K562 (cell line): Measurements from ENCODE around the gene ZBED4. TPM values are rescaled to one million over a fixed set of nuclear protein-coding genes. Genes with fewer than 3 reads are reported as not detected.

Experiments
- ARID2 ChIP-seq: fragments of 450-650 bp; IDR thresholded peaks from 2 replicates; pipeline ENCODE4 v1.6.1; 2017; ENCODE audit warnings: antibody characterized with exemption, mild to moderate bottlenecking
- CC2D1A ChIP-seq: fragments of 450-650 bp; IDR thresholded peaks from 2 replicates; pipeline ENCODE4 v1.6.1; 2017; ENCODE audit warnings: mild to moderate bottlenecking
- CGGBP1 ChIP-seq: fragments of 250-450 bp; sonication (Bioruptor Pico); IDR thresholded peaks from 2 replicates; pipeline ENCODE4 v1.9.0; 2021; ENCODE audit warnings: mild to moderate bottlenecking
- CREM ChIP-seq: IDR thresholded peaks from 2 replicates; pipeline ENCODE4 v1.6.1; 2014; ENCODE audit warnings: antibody characterized with exemption, low read depth
- CUX1 ChIP-seq: fragments of 200-800 bp; sonication (Bioruptor generic); IDR thresholded peaks from 2 replicates; pipeline ENCODE4 v1.6.1; 2016; ENCODE audit warnings: missing genetic modification characterization, missing compliant biosample characterization
- JUND ChIP-seq, 2 experiments: IDR thresholded peaks; 2 replicates in 1 of 2; 3 replicates in 1 of 2; pipeline ENCODE4 v1.6.1; 2011; ENCODE audit warnings: borderline replicate concordance in 2 of 2, low read depth in 2 of 2, low read length in 2 of 2, improper control_type of control experiment in 1 of 2, missing biosample characterization in 1 of 2, missing genetic modification characterization in 1 of 2, missing genetic modification reagents in 1 of 2
- RAD21 ChIP-seq, 2 experiments: fragments of 250-450 bp in 1 of 2; fragments of 450-650 bp in 1 of 2; sonication (Bioruptor Pico) in 1 of 2; formaldehyde crosslinking in 1 of 2; IDR thresholded peaks in 1 of 2; conservative IDR thresholded peaks in 1 of 2; 2 replicates each; pipeline versions ENCODE4 v1.4.0 to v1.8.0; 2020 to 2022; ENCODE audit warnings: mild to moderate bottlenecking in 2 of 2, moderate library complexity in 1 of 2
- RB1 ChIP-seq: fragments of 450-650 bp; IDR thresholded peaks from 2 replicates; pipeline ENCODE4 v1.6.1; 2017; ENCODE audit warnings: low read depth, mild to moderate bottlenecking
- SMC3 ChIP-seq: conservative IDR thresholded peaks from 2 replicates; pipeline ENCODE4 v1.6.1; 2011; ENCODE audit warnings: low read depth, low read length, improper control_type of control experiment; ENCODE audit not compliant: insufficient read depth
- polyA plus RNA-seq, 8 experiments: library from polyadenylated mRNA; depleted of rRNA in 4 of 8; stranded (reverse) in 5 of 8; unstranded in 3 of 8; fragments of >200 nt; fragmentation: Nextera tagmentation in 2 of 8; fragmentation: Illumina TruSeq in 1 of 8; extraction: Ambion mirVana in 2 of 8; extraction: Trizol in 1 of 8; gene quantifications; 2 replicates each; pipeline versions ENCODE4 v1.2.1 to v1.2.3, GENCODE V29; 2011 to 2014; ENCODE audit warnings: inconsistent platforms in 1 of 8, missing spikeins in 1 of 8
- total RNA-seq, 7 experiments: library from RNA; depleted of rRNA in 6 of 7; stranded (reverse); fragments of >200 nt in 6 of 7; fragmentation: Illumina TruSeq in 2 of 7; extraction: Trizol in 2 of 7; gene quantifications; 2 replicates each; pipeline versions ENCODE4 v1.2.1 to v1.2.3, GENCODE V29; 2011 to 2021; ENCODE audit warnings: low replicate concordance in 1 of 7
- TF ChIP-seq, protein P1 (sequence below), 3 experiments: IDR thresholded peaks in 2 of 3; conservative IDR thresholded peaks in 1 of 3; 2 replicates each; pipeline ENCODE4 v1.5.1; 2011 to 2012; ENCODE audit warnings: low read length in 3 of 3, mild to moderate bottlenecking in 3 of 3, control low read depth in 2 of 3, improper control_type of control experiment in 1 of 3, inconsistent platforms in 1 of 3, low read depth in 1 of 3, mixed read lengths in 1 of 3, moderate library complexity in 1 of 3; ENCODE audit not compliant: insufficient read depth in 2 of 3
- TF ChIP-seq, protein P2 (sequence below): sonication (generic); formaldehyde crosslinking; IDR thresholded peaks from 2 replicates; pipeline ENCODE4 v1.8.0; 2023; ENCODE audit warnings: mild to moderate bottlenecking, missing genetic modification reagents

The ZBED4 gene
- total and polyA plus RNA-seq, 9 of the 15 experiments (the other 6 are each of a cell fraction or from before 2014, with no cell fraction given) = 1.5 to 16.8 (median 7.4) TPM

GRCh38 chr22:49930596-49931412 lies 77.2 kb downstream of the ZBED4 start (continued):
- TF ChIP-seq, protein P1, sequence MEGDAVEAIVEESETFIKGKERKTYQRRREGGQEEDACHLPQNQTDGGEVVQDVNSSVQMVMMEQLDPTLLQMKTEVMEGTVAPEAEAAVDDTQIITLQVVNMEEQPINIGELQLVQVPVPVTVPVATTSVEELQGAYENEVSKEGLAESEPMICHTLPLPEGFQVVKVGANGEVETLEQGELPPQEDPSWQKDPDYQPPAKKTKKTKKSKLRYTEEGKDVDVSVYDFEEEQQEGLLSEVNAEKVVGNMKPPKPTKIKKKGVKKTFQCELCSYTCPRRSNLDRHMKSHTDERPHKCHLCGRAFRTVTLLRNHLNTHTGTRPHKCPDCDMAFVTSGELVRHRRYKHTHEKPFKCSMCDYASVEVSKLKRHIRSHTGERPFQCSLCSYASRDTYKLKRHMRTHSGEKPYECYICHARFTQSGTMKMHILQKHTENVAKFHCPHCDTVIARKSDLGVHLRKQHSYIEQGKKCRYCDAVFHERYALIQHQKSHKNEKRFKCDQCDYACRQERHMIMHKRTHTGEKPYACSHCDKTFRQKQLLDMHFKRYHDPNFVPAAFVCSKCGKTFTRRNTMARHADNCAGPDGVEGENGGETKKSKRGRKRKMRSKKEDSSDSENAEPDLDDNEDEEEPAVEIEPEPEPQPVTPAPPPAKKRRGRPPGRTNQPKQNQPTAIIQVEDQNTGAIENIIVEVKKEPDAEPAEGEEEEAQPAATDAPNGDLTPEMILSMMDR (IDR thresholded peaks at IDR 0.05 in 2 of 3, conservative IDR thresholded peaks at IDR 0.05 in 1 of 3; ENCODE audit: insufficient read depth in 2 of 3, low read depth in 1 of 3, low read length in 3 of 3) = peak; percentile 64 to 79 (median 74)
- TF ChIP-seq SMC3 (peak; percentile 19; the same call in 1 of the 2 replicates), CGGBP1 (CRISPR knock-in tag) (no peak), CUX1 (CRISPR knock-in tag) (no peak), JUND (IDR thresholded peaks at IDR 0.05; ENCODE audit: borderline replicate concordance, low read depth, low read length) (0 out of 2 replicates have a peak, but pooled peaks have one; percentile 9), JUND (tag; IDR thresholded peaks at IDR 0.05; ENCODE audit: borderline replicate concordance, low read depth, low read length) (no peak), ARID2 (0 out of 2 replicates have a peak, but pooled peaks have one; percentile 14), RAD21 (CRISPR knock-in tag; conservative IDR thresholded peaks at IDR 0.05 in 1 of 2, IDR thresholded peaks at IDR 0.05 in 1 of 2) (peak; percentile 54 to 80), CREM (0 out of 2 replicates have a peak, but pooled peaks have one; percentile 24), CC2D1A (peak; percentile 52), RB1 (0 out of 2 replicates have a peak, but pooled peaks have one; percentile 23)
- TF ChIP-seq, protein P2, sequence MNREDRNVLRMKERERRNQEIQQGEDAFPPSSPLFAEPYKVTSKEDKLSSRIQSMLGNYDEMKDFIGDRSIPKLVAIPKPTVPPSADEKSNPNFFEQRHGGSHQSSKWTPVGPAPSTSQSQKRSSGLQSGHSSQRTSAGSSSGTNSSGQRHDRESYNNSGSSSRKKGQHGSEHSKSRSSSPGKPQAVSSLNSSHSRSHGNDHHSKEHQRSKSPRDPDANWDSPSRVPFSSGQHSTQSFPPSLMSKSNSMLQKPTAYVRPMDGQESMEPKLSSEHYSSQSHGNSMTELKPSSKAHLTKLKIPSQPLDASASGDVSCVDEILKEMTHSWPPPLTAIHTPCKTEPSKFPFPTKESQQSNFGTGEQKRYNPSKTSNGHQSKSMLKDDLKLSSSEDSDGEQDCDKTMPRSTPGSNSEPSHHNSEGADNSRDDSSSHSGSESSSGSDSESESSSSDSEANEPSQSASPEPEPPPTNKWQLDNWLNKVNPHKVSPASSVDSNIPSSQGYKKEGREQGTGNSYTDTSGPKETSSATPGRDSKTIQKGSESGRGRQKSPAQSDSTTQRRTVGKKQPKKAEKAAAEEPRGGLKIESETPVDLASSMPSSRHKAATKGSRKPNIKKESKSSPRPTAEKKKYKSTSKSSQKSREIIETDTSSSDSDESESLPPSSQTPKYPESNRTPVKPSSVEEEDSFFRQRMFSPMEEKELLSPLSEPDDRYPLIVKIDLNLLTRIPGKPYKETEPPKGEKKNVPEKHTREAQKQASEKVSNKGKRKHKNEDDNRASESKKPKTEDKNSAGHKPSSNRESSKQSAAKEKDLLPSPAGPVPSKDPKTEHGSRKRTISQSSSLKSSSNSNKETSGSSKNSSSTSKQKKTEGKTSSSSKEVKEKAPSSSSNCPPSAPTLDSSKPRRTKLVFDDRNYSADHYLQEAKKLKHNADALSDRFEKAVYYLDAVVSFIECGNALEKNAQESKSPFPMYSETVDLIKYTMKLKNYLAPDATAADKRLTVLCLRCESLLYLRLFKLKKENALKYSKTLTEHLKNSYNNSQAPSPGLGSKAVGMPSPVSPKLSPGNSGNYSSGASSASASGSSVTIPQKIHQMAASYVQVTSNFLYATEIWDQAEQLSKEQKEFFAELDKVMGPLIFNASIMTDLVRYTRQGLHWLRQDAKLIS (CRISPR knock-in tag) = no peak
